ENCODE measurements around the gene TMEM200A.

DNA sequence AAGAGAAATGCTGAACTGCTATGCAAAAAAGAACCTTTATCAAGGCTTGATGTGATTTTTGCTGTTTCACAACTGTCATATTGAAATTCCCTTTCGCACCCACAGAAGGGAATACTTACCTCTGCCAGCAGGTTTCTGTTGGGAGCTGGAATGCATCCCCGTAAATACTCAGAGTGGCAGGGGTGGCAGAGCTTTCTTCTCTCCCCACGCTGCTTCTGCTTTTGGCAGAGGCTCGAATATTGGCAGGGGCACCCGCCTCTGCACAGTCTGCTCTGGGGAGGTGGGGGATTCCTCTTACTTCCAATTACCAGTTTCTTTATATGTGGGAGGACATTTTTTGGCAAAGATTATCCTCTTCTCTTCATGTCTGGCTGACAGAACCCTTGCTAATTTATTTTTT, 28.4 kb downstream of the TMEM200A start:
- TF ChIP-seq, protein P1, sequence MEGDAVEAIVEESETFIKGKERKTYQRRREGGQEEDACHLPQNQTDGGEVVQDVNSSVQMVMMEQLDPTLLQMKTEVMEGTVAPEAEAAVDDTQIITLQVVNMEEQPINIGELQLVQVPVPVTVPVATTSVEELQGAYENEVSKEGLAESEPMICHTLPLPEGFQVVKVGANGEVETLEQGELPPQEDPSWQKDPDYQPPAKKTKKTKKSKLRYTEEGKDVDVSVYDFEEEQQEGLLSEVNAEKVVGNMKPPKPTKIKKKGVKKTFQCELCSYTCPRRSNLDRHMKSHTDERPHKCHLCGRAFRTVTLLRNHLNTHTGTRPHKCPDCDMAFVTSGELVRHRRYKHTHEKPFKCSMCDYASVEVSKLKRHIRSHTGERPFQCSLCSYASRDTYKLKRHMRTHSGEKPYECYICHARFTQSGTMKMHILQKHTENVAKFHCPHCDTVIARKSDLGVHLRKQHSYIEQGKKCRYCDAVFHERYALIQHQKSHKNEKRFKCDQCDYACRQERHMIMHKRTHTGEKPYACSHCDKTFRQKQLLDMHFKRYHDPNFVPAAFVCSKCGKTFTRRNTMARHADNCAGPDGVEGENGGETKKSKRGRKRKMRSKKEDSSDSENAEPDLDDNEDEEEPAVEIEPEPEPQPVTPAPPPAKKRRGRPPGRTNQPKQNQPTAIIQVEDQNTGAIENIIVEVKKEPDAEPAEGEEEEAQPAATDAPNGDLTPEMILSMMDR (IDR thresholded peaks at IDR 0.05), result no peak
- no peak for TF ChIP-seq EZH2 (IDR thresholded peaks at IDR 0.05; ENCODE audit: borderline replicate concordance, insufficient read depth, low read depth, low read length, poor library complexity, severe bottlenecking)
